NCI-H2171 (cell line): Measurements from ENCODE around the gene MBNL1.
"Not testable (repeated sequence)": the region's sequence is repeated elsewhere in the genome, so short reads cannot be mapped to it uniquely, and the experiment has no call there.

ENCODE experiments used
- DNase-seq: peaks from one replicate; lab custom pipeline; 2025; lab: John Stamatoyannopoulos, UW

MBNL1 gene

GRCh38 chr3:152404976-152405375, 136.2 kb downstream of the MBNL1 start:
- no peak for DNase-seq

GRCh38 chr3:152405915-152406802, 137.4 kb downstream of the MBNL1 start:
- peak; percentile 51 for DNase-seq

GRCh38 chr3:152413240-152413639, 144.5 kb downstream of the MBNL1 start:
- DNase-seq, result no peak

GRCh38 chr3:152416808-152417580, 148.3 kb downstream of the MBNL1 start:
- no peak for DNase-seq

DNA sequence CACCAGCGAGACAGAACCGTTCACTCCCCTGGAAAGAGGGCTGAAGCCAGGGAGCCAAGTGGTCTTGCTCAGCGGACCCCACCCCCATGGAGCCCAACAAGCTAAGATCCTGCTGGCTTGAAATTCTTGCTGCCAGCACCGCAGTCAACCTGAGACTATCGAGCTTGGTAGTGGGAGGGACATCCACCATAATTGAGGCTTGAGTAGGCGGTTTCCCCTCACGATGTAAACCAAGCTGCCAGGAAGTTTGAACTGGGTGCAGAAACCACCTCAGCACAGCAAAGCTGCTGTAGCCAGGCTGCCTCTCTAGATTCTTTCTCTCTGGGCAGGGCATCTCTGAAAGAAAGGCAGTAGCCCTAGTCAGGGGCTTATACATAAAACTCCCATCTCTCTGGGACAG, 151.0 kb downstream of the MBNL1 start:
- no peak for DNase-seq

DNA sequence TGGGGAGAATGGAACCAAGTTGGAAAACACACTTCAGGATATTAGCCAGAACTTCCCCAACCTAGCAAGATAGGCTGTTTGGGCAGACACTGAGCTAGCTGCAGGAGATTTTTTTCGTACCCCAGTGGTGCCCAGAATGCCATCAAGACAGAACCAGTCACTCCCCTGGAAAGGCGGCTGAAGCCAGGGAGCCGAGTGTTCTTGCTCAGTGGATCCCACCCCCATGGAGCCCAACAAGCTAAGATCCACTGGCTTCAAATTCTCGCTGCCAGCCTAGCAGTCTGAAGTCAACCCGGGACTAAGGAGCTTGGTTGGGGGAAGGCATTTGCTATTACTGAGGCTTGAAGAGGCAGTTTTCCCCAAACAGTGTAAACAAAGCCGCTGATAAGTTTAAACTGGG, 152.4 kb downstream of the MBNL1 start:
- DNase-seq, result no peak

- DNase-seq, result no peak
Observed at GRCh38 chr3:152426393-152426792, 157.7 kb downstream of the MBNL1 start.

DNA sequence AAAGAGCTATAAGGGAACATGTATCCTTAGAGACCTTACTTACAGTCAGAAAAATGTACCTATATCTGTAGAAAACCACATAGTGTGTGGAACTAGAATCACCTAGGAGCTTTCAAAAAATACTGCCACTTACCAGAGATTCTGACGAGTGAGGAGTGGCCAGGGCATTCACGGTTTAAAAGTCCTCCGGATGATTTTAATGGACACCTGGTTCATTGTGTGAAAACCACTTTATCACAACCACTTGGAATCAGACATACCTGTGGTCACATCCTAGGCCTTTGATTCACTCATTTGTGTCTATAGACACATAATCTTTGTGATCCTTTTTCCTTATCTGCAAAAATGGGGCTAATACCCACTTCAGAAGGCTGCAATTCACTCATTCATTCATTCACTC, 159.8 kb downstream of the MBNL1 start:
- DNase-seq, result no peak

- DNase-seq, result no peak
Observed at GRCh38 chr3:152430223-152431002, 161.7 kb downstream of the MBNL1 start.

- DNase-seq, result no peak
Observed at GRCh38 chr3:152434142-152434541, 165.4 kb downstream of the MBNL1 start.

DNA sequence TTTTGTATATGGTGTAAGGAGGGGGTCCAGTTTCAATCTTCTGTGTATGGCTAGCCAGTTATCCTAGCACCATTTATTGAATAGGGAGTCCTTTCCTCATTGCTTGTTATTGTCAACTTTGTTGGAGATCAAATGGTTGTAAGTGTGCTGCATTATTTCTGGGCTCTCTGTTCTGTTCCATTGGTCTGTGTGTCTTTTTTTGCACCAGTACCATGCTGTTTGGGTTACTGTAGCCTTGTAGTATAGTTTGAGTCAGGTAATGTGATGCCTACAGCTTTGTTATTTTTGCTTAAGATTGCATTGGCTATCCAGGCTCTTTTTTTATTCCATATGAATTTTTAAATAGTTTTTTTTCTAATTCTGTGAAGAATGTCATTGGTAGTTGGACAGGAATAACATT, 166.5 kb downstream of the MBNL1 start:
- not testable (repeated sequence) for DNase-seq

DNA sequence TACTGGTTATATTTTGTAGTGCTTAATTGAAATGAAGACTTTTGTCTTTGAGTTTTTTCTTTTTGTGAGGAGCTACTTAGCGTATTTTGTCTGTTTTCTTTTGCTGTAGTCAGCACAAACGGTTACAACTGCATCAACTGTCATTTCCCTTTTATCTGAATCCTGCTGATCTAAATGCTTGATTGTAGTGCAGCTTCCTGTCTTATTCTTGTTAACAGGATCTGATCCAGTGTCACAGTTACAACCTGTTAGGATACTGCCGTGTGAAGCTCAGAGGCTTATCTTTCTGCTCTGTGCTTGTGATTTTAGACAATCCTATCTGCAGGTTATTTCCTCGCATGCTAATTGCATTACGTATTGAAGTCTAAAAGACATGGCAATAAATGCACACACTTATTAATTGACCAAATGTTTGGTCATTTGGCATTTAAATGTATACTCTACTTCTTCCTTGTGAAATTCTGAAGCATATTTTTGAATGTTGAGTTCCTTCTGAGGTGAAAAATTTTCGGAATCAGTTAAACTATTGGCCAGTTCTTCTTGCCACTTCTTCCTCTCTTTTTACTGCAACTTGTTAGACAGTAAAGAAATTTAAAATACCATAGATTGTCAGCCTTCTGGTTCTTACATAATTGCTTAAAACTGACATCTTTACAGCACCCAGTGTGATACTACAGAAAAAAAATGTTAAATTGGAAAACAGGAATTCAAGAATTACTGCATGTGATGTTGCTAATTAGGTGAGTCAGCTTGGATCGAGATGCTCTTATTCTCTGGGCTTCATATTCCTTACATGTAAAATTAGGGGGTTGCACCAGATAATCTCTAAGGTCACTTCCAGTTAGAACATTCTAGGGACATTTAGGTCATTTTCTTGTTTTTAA, 168.2 kb downstream of the MBNL1 start:
- DNase-seq, result no peak

GRCh38 chr3:152438181-152438580, 169.5 kb downstream of the MBNL1 start:
- DNase-seq, result no peak

- DNase-seq, result no peak
Observed at GRCh38 chr3:152438706-152439105, 170.0 kb downstream of the MBNL1 start.

- DNase-seq, result not testable (repeated sequence)
Observed at GRCh38 chr3:152440243-152440642, 171.5 kb downstream of the MBNL1 start.

DNA sequence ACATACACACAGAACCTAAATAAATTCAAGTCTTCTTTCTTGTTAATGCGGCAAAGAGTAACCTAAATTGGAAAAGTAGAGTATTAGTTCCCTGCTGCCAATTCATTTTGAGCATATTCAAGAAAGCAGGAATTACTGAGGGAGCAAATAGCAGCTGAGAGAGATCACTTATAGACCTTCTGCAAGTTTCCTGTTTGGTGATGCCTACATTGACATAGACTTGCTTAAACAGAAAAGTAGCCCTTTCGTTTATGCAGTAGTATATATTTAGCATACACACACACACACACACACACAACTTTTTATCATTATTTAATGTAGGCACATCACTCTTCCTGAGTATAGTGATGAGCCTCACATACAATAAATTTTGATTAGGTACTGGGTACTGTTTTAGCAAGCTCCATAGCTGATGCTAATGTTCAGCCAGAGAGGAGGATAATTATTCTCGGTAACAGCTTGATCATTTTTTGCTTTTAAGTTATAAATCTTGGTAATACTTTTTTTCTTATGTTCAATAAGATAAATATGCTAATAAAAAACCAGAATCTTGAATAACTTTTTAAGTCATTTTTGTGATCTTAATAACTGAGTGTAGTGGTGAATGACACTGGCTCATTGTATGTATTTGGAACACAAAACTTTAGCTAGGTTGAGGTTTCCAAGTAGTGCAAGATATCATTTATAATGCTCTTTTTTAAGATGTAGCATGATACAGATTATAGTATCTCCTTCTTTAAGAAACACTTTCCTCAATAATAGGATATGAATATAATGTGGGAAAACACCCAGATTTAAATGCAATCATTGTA, 174.7 kb downstream of the MBNL1 start:
- no peak for DNase-seq

DNA sequence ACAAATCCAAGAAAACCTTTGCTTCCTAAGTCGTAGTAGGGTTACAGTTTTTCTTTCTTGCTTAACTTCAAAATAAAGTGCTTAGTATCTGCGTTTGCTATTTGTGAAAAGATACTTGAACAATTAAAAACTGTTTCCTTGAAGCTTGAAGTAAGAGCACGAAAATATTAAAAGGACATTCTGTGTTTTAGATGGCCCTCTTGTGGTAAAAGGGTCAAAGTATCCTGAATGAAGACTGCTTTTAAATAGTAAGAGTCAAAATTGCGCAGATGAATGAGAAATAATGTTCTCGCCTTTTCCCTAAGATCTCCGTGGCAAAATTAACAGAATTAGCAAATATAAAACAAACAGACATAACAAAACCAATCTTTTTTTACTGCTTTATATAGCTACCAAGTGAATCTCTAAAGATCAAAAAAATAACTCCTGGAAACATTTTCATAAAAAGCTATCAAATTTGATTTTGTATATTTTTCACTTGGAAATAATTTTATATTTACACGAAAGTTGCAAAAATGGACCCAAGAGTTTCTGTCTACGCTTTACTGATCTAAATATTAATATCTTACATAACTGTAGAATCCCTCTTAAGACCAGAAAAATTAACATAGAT, 175.4 kb downstream of the MBNL1 start:
- DNase-seq, result peak; percentile 4

DNA sequence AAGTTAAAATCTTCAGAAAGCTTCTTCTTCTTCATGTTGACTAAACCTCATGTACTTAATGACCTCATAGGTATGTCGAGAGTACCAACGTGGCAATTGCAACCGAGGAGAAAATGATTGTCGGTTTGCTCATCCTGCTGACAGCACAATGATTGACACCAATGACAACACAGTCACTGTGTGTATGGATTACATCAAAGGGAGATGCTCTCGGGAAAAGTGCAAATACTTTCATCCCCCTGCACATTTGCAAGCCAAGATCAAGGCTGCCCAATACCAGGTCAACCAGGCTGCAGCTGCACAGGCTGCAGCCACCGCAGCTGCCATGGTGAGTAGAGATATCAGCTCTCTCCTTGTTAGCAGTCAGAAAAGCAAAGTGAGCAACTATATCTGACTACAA, 176.5 kb downstream of the MBNL1 start:
- no peak for DNase-seq

DNA sequence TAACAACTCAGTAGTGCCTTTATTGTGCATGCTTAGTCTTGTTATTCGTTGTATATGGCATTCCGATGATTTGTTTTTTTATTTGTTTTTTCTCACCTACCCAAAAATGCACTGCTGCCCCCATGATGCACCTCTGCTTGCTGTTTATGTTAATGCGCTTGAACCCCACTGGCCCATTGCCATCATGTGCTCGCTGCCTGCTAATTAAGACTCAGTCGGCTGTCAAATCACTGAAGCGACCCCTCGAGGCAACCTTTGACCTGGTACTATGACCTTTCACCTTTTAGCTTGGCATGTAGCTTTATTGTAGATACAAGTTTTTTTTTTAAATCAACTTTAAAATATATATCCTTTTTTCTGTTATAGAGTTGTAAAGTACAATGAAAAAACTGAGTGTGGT, 177.8 kb downstream of the MBNL1 start:
- no peak for DNase-seq

- no peak for DNase-seq
Observed at GRCh38 chr3:152447511-152447910, 178.8 kb downstream of the MBNL1 start.
